Uterus (tissue), 2 donors: Measurements from ENCODE around the gene KIRREL3.

ENCODE experiments used
- CTCF ChIP-seq, 4 experiments: fragments of 200-600 bp in 2 of 4; fragments of 450-650 bp in 2 of 4; sonication (generic) in 2 of 4; IDR thresholded peaks; one replicate each; pipeline ENCODE4 v1.5.1; 2016 to 2019; ENCODE audit warnings: antibody characterized with exemption in 4 of 4, mild to moderate bottlenecking in 2 of 4, moderate library complexity in 1 of 4
- POLR2A ChIP-seq, 2 donors: fragments of 450-650 bp; IDR thresholded peaks; one replicate each; pipeline ENCODE4 v1.6.1; 2016; ENCODE audit warnings: antibody characterized with exemption in 2 of 2, mild to moderate bottlenecking in 1 of 2, moderate library complexity in 1 of 2

- TF ChIP-seq CTCF (IDR thresholded peaks at IDR 0.05) = no peak
- no peak for TF ChIP-seq POLR2A (IDR thresholded peaks at IDR 0.05)
These were observed 324.0 kb downstream of the KIRREL3 start for GRCh38 chr11:126676536-126676935.
